HAP-1 (cell line): Measurements from ENCODE around the gene CTCFL.
A peak's percentile ranks its signal among the peaks of the same experiment; 100 is the strongest.

Experiments
- DNase-seq, 2 experiments: peaks; one replicate each; pipeline ENCODE4 v3.0.0-alpha.2; 2016 to 2020; ENCODE audit warnings: low spot score in 2 of 2
- H3K27me3 ChIP-seq: fragments of 250-450 bp; sonication (Bioruptor Pico); 2 replicates; pipeline ENCODE4 v1.5.1; 2020; ENCODE audit warnings: low read depth, mild to moderate bottlenecking, moderate library complexity
- H3K36me3 ChIP-seq: fragments of 250-450 bp; sonication (Bioruptor Pico); replicated peaks from 2 replicates; pipeline ENCODE4 v1.5.1; 2020; ENCODE audit warnings: mild to moderate bottlenecking
- H3K4me1 ChIP-seq: fragments of 250-450 bp; sonication (Bioruptor Pico); 2 replicates; pipeline ENCODE4 v1.5.1; 2020; ENCODE audit warnings: mild to moderate bottlenecking
- H3K4me3 ChIP-seq: fragments of 250-450 bp; sonication (Bioruptor Pico); 2 replicates; pipeline ENCODE4 v1.5.1; 2020; ENCODE audit warnings: mild to moderate bottlenecking, moderate library complexity
- H3K9me3 ChIP-seq: fragments of 250-450 bp; sonication (Bioruptor Pico); 2 replicates; pipeline ENCODE4 v1.5.1; 2020; ENCODE audit warnings: mild to moderate bottlenecking, moderate library complexity
- in situ Hi-C: fragments of 300-500 bp; cut with MboI; formaldehyde crosslinking; loops from 3 replicates; pipeline ENCODE4 v1.14.3; 2020; ENCODE audit warnings: low sequenced_read_pairs, inconsistent platforms, mixed read lengths

The CTCFL gene

GRCh38 chr20:57536120-57536708 is 11.3 kb upstream of the CTCFL start:
- no peaks in the 10 kb centered on the region; the same call in 1 of the 2 replicates for H3K27me3 ChIP-seq
- in situ Hi-C loops: no loop called here

GRCh38 chr20:57535297-57535696 is 10.4 kb upstream of the CTCFL start:
- in situ Hi-C loops: no loop called here
- DNase-seq: no peak
- no peaks in the 10 kb centered on the region; the same call in 1 of the 2 replicates for H3K27me3 ChIP-seq

More at GRCh38 chr20:57536120-57536708, 11.3 kb upstream of the CTCFL start:
- Histone ChIP-seq H3K4me1 (no peaks in the 10 kb centered on the region), H3K36me3 (no peaks in the 10 kb centered on the region), H3K9me3 (no peaks in the 10 kb centered on the region), H3K4me3 (no peak overlapping the region)
- DNase-seq: no peak

DNA sequence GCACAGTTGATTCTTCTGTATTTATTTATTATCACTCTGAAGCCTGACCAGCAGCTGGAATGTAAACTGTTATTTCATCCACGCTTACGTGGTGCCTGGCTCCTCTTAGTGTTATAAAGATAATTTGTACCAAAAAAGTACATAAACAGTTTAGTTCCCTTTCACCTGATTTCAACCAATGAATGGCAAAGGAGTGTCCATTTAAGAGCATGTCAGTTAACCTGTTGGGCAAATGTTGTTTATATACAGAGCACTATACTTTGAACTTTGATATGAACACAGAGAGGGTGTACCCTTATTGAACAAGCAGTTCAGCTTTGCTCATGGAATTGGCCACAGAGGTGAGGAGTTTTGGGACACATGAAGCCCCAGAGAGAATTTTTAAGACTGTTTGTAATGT is 7.2 kb upstream of the CTCFL start:
- H3K36me3 ChIP-seq: no peaks in the 10 kb centered on the region
- in situ Hi-C loops: no loop called here
- no peaks in the 10 kb centered on the region for H3K4me1 ChIP-seq
- H3K4me3 ChIP-seq: no peak overlapping the region
- H3K27me3 ChIP-seq: no peaks in the 10 kb centered on the region
- no peaks in the 10 kb centered on the region for H3K9me3 ChIP-seq
- DNase-seq: no peak

More at GRCh38 chr20:57535297-57535696, 10.4 kb upstream of the CTCFL start:
- no peak overlapping the region for H3K4me3 ChIP-seq
- H3K4me1 ChIP-seq: no peaks in the 10 kb centered on the region
- no peaks in the 10 kb centered on the region for H3K36me3 ChIP-seq
- H3K9me3 ChIP-seq: no peaks in the 10 kb centered on the region

GRCh38 chr20:57530327-57530981 is 5.5 kb upstream of the CTCFL start:
- Histone ChIP-seq H3K4me3 (no peak overlapping the region), H3K9me3 (no peaks in the 10 kb centered on the region), H3K4me1 (no peaks in the 10 kb centered on the region), H3K27me3 (no peaks in the 10 kb centered on the region), H3K36me3 (no peaks in the 10 kb centered on the region)
- DNase-seq: no peak
- in situ Hi-C loops: no loop called here

DNA sequence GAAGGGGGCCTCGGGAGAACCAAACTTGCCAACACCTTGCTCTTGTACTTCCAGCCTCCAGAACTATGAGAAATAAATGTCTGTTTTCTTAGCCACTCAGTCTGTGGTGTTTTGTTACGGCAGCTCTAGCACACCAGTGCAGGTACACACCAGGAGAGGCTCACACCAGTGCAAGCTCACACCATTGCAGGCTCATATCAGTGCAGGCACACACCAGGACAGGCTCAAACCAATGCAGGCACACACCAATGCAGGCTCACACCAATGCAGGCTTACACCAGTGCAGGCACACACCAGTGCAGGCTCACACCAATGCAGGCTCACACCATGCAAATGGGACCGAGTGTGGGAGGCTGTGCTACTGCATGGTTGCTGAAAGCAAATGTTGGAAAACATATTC is 4.9 kb upstream of the CTCFL start:
- no peaks in the 10 kb centered on the region for H3K4me1 ChIP-seq
- H3K9me3 ChIP-seq: no peaks in the 10 kb centered on the region
- no peak for DNase-seq
- H3K36me3 ChIP-seq: no peaks in the 10 kb centered on the region
- H3K4me3 ChIP-seq: no peak overlapping the region
- in situ Hi-C loops: no loop called here
- H3K27me3 ChIP-seq: no peaks in the 10 kb centered on the region

DNA sequence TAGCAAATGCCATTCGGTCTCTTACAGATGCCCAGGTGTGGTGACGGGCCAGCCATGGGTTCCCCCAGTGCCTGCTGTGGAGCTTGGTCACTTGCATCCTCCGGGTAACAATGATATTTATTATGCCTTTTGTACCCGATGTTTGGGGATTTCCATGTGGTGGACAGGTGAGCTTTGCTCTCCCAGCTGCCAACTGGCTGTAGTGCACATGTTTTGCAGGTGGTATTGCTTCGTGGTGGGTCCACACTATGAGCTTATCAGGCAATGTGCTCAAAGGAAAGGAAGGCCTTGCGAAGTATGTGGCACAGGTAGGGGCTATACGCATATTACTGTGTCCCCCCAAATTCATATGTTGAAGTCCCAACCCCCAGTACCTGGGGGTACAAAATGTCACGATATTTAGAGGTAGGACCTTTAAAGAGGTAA is 4.2 kb upstream of the CTCFL start:
- Histone ChIP-seq H3K9me3 (no peaks in the 10 kb centered on the region), H3K27me3 (no peaks in the 10 kb centered on the region), H3K4me3 (no peak overlapping the region), H3K36me3 (no peaks in the 10 kb centered on the region), H3K4me1 (no peaks in the 10 kb centered on the region)
- in situ Hi-C loops: no loop called here
- no peak for DNase-seq

DNA sequence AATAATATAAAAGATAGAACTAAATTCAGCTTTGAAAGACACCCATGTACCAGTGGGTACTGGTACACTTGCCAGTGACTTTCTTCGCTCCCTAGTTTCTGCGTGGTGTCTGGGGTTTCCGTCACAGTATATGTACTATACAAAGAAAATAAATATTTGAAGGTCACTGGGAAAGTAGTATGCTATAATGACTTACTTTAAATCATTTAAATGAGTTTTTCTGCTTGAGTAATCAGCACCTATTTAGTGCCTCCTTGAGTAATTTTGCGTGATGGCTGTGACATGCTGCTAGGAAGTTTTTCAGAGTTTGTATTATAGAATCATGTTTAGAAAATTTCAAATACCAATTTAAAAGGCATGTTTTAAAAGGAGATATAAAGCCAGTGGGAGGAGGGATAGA is 3.2 kb upstream of the CTCFL start:
- no peak for DNase-seq
- H3K36me3 ChIP-seq: no peaks in the 10 kb centered on the region
- in situ Hi-C loops: no loop called here
- H3K4me1 ChIP-seq: peaks cover 10% of the 10 kb centered on the region
- no peaks in the 10 kb centered on the region for H3K27me3 ChIP-seq
- no peak overlapping the region for H3K4me3 ChIP-seq
- no peaks in the 10 kb centered on the region for H3K9me3 ChIP-seq

- Histone ChIP-seq H3K36me3 (no peaks in the 10 kb centered on the region), H3K9me3 (no peaks in the 10 kb centered on the region), H3K4me1 (peaks cover 11% of the 10 kb centered on the region), H3K27me3 (no peaks in the 10 kb centered on the region), H3K4me3 (no peak overlapping the region)
- no peak for DNase-seq
- in situ Hi-C loops: no loop called here
These were observed 2.8 kb upstream of the CTCFL start for GRCh38 chr20:57527728-57528127.

- in situ Hi-C loops: no loop called here
- no peak overlapping the region for H3K4me3 ChIP-seq
- no peaks in the 10 kb centered on the region for H3K9me3 ChIP-seq
- H3K27me3 ChIP-seq: no peaks in the 10 kb centered on the region
- peaks cover 17% of the 10 kb centered on the region for H3K4me1 ChIP-seq
- DNase-seq: no peak
- H3K36me3 ChIP-seq: no peaks in the 10 kb centered on the region
These were observed 2.0 kb upstream of the CTCFL start for GRCh38 chr20:57526885-57527460.

GRCh38 chr20:57526087-57526884 is 1.3 kb upstream of the CTCFL start:
- no peaks in the 10 kb centered on the region for H3K9me3 ChIP-seq
- H3K4me3 ChIP-seq: no peak overlapping the region
- peaks cover 17% of the 10 kb centered on the region for H3K4me1 ChIP-seq
- H3K36me3 ChIP-seq: no peaks in the 10 kb centered on the region
- DNase-seq: peak in 1 of 2 experiments; percentile 69
- in situ Hi-C loops: no loop called here
- no peaks in the 10 kb centered on the region for H3K27me3 ChIP-seq

- Histone ChIP-seq H3K9me3 (no peaks in the 10 kb centered on the region), H3K36me3 (no peaks in the 10 kb centered on the region), H3K4me3 (no peak overlapping the region), H3K27me3 (no peaks in the 10 kb centered on the region), H3K4me1 (peaks cover 17% of the 10 kb centered on the region)
- DNase-seq: no peak
- in situ Hi-C loops: no loop called here
These were observed 567 bp upstream of the CTCFL start for GRCh38 chr20:57525328-57526086.

DNA sequence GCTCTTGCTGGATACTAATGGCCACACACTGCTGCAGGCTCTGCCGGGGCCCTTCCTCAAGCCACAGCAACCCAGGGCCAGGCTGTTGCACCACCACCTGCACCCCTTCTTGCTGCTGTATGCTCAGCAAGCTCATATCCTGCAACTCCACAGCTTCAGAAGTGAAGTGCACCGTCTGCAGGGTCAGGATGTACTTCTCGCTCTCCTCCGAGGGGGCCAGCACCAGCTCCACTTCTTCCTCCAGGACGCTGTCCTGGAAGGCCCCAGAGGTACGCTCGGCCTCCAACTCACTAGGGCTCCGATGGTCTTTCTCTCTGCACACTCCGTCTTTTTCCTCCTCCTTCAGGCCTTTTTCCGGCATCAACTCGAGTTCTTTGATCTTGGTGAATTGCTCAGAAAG is 1.2 kb downstream of the CTCFL start:
- in situ Hi-C loops: loop anchor here (5.0 kb wide), 1 partner anchor 69 kb away; no protein-coding TSS in a partner anchor
- Histone ChIP-seq H3K36me3 (no peaks in the 10 kb centered on the region), H3K9me3 (no peaks in the 10 kb centered on the region), H3K27me3 (no peaks in the 10 kb centered on the region), H3K4me1 (peaks cover 17% of the 10 kb centered on the region), H3K4me3 (no peak overlapping the region)
- DNase-seq: no peak

DNA sequence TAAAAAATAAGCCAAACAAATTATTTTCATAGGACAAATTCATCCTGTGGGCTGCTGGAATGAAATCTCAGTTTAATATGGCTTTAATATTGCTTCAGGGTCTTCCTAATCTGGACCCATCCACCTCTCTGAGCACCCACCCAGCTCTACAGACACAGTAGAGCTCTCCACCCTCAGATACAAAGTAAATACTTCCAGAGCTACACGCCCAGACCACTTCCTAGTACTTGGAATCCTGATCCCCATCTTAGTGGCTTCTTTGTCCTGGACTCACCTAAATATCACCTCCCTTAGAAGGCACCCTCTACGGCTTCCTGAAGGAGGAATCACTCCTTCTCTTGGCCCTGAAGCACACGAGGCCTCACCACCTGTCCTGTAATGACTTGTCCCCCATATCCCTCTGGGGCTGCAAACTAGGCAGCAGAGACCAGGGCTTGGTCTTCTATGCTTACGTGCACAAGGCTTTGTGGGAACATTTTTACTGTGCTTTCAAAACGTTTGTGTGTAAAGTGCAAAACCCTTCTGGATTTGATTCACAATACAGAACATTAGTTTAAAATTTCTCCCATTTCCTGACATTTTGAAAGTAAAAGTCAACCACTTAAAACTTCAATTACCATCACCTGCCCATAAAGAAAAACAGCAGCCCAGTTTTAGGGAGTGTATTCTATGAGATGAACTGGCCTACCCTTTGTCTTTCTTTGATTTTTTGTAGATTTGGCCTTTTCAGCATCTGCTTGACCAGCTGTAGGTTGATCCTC is 2.4 kb downstream of the CTCFL start:
- no peaks in the 10 kb centered on the region for H3K9me3 ChIP-seq
- in situ Hi-C loops: loop anchor here (5.0 kb wide), 1 partner anchor 70 kb away; no protein-coding TSS in a partner anchor

More for the DNA sequence above, 2.4 kb downstream of the CTCFL start:
- no peak overlapping the region for H3K4me3 ChIP-seq
- DNase-seq: peak in 1 of 2 experiments; percentile 43
- peaks cover 17% of the 10 kb centered on the region for H3K4me1 ChIP-seq
- H3K36me3 ChIP-seq: no peaks in the 10 kb centered on the region
- no peaks in the 10 kb centered on the region for H3K27me3 ChIP-seq
